HEK293T (cell line): ENCODE data around the gene TPCN2.

Experiments
- CTCF ChIA-PET: fragments of 350-600 bp; formaldehyde crosslinking; extraction: SDS; loops from one replicate; lab custom pipeline; 2021; ENCODE audit warnings: antibody characterized with exemption, inconsistent platforms; lab: Yijun Ruan, JAX
- POLR2A ChIA-PET: fragments of 350-600 bp; formaldehyde crosslinking; extraction: SDS; loops from one replicate; lab custom pipeline; 2020; ENCODE audit warnings: antibody characterized with exemption, inconsistent platforms; lab: Yijun Ruan, JAX
- DNase-seq: peaks from one replicate; pipeline ENCODE4 v3.0.0; 2012; ENCODE audit warnings: mixed read lengths; ENCODE audit errors: extremely low spot score
- ARNT ChIP-seq: fragments of 450-650 bp; IDR thresholded peaks from 2 replicates; pipeline ENCODE4 v1.6.1; 2017; ENCODE audit warnings: mild to moderate bottlenecking
- BHLHE40 ChIP-seq: fragments of 450-650 bp; IDR thresholded peaks from 2 replicates; pipeline ENCODE4 v1.6.1; 2016; ENCODE audit warnings: mild to moderate bottlenecking, moderate library complexity, borderline replicate concordance
- CTBP1 ChIP-seq: fragments of 450-650 bp; IDR thresholded peaks from 2 replicates; pipeline ENCODE4 v1.6.1; 2016; ENCODE audit warnings: borderline replicate concordance
- ELF4 ChIP-seq: fragments of 450-650 bp; IDR thresholded peaks from 2 replicates; pipeline ENCODE4 v1.6.1; 2017; ENCODE audit warnings: antibody characterized with exemption
- FOXA1 ChIP-seq: fragments of 450-650 bp; IDR thresholded peaks from 2 replicates; pipeline ENCODE4 v1.6.1; 2016; ENCODE audit warnings: mild to moderate bottlenecking
- FOXK2 ChIP-seq: fragments of 450-650 bp; IDR thresholded peaks from 2 replicates; pipeline ENCODE4 v1.6.1; 2016; ENCODE audit warnings: mild to moderate bottlenecking
- FOXM1 ChIP-seq: fragments of 450-650 bp; IDR thresholded peaks from 2 replicates; pipeline ENCODE4 v1.6.1; 2017; ENCODE audit warnings: mild to moderate bottlenecking, borderline replicate concordance
- HDGF ChIP-seq: fragments of 450-650 bp; IDR thresholded peaks from 2 replicates; pipeline ENCODE4 v1.6.1; 2017; ENCODE audit warnings: antibody characterized with exemption, borderline replicate concordance
- L3MBTL2 ChIP-seq: fragments of 450-650 bp; conservative IDR thresholded peaks from 2 replicates; pipeline ENCODE4 v1.6.1; 2016; ENCODE audit warnings: mild to moderate bottlenecking
- LEF1 ChIP-seq: fragments of 450-650 bp; IDR thresholded peaks from 2 replicates; pipeline ENCODE4 v1.6.1; 2017; ENCODE audit warnings: mild to moderate bottlenecking, borderline replicate concordance
- NFRKB ChIP-seq: fragments of 450-650 bp; IDR thresholded peaks from 2 replicates; pipeline ENCODE4 v1.6.1; 2016; ENCODE audit warnings: mild to moderate bottlenecking, moderate library complexity
- PKNOX1 ChIP-seq: fragments of 450-650 bp; IDR thresholded peaks from 2 replicates; pipeline ENCODE4 v1.6.1; 2016
- SP1 ChIP-seq: fragments of 450-650 bp; IDR thresholded peaks from 2 replicates; pipeline ENCODE4 v1.6.1; 2017
- SUZ12 ChIP-seq: fragments of 450-650 bp; IDR thresholded peaks from 2 replicates; pipeline ENCODE4 v1.6.1; 2016; ENCODE audit warnings: mild to moderate bottlenecking
- TARDBP ChIP-seq: fragments of 450-650 bp; IDR thresholded peaks from 2 replicates; pipeline ENCODE4 v1.6.1; 2016
- ZNF384 ChIP-seq: fragments of 450-650 bp; IDR thresholded peaks from 2 replicates; pipeline ENCODE4 v1.6.1; 2016

The TPCN2 gene

GRCh38 chr11:69120096-69120875 lies 71.6 kb downstream of the TPCN2 start:
- DNase-seq: no peak
- TF ChIP-seq FOXM1: no peak
- no peak for TF ChIP-seq TARDBP
- TF ChIP-seq SP1: no peak
- TF ChIP-seq FOXA1: no peak
- no peak for TF ChIP-seq BHLHE40
- TF ChIP-seq LEF1: no peak
- TF ChIP-seq ZNF384: no peak
- TF ChIP-seq CTBP1: no peak
- no peak for TF ChIP-seq ELF4
- TF ChIP-seq L3MBTL2: no peak
- TF ChIP-seq HDGF: no peak
- no peak for TF ChIP-seq NFRKB
- CTCF ChIA-PET: no interaction called here
- POLR2A ChIA-PET: no interaction called here

GRCh38 chr11:69121021-69121420 lies 72.3 kb downstream of the TPCN2 start:
- no peak for DNase-seq
- ChIA-PET POLR2A (no interaction called here), CTCF (interaction anchor here (0.6 kb wide), 1 partner anchor 11 kb away, joined by 3 read pairs; no protein-coding TSS in a partner anchor)
- no peak for TF ChIP-seq FOXA1
- TF ChIP-seq BHLHE40: no peak
- TF ChIP-seq TARDBP: no peak
- TF ChIP-seq PKNOX1: no peak
- no peak for TF ChIP-seq CTBP1
- TF ChIP-seq L3MBTL2: no peak
- TF ChIP-seq HDGF: no peak

- no peak for TF ChIP-seq SUZ12
- no peak for TF ChIP-seq FOXM1
- no peak for TF ChIP-seq TARDBP
- no peak for TF ChIP-seq FOXA1
- no peak for DNase-seq
- ChIA-PET POLR2A (no interaction called here), CTCF (interaction anchor here (0.6 kb wide), 1 partner anchor 10 kb away, joined by 3 read pairs; no protein-coding TSS in a partner anchor)
These were observed 73.0 kb downstream of the TPCN2 start for GRCh38 chr11:69121621-69122325.

GRCh38 chr11:69122326-69122629 lies 73.5 kb downstream of the TPCN2 start:
- no peak for TF ChIP-seq LEF1
- no peak for TF ChIP-seq ZNF384
- TF ChIP-seq ELF4: no peak
- no peak for TF ChIP-seq ARNT
- no peak for TF ChIP-seq FOXK2
- POLR2A ChIA-PET: no interaction called here
- DNase-seq: no peak
- CTCF ChIA-PET: no interaction called here

- CTCF ChIA-PET: no interaction called here
- POLR2A ChIA-PET: no interaction called here
- no peak for TF ChIP-seq LEF1
- no peak for DNase-seq
These were observed 74.1 kb downstream of the TPCN2 start for GRCh38 chr11:69122630-69123431.

GRCh38 chr11:69123593-69124545 lies 75.1 kb downstream of the TPCN2 start:
- no peak for DNase-seq
- POLR2A ChIA-PET: no interaction called here
- CTCF ChIA-PET: no interaction called here
- TF ChIP-seq FOXA1 (no peak), ARNT (no peak), HDGF (no peak), SUZ12 (no peak), SP1 (no peak), NFRKB (no peak), PKNOX1 (no peak), FOXM1 (no peak)

GRCh38 chr11:69125861-69126260 lies 77.1 kb downstream of the TPCN2 start:
- no peak for TF ChIP-seq FOXM1
- ChIA-PET CTCF (no interaction called here), POLR2A (no interaction called here)
- DNase-seq: no peak
